HEK293 (cell line): ENCODE measurements around the gene ERGIC1.

Experiments
- CTCF ChIP-seq: fragments of 450-650 bp; formaldehyde crosslinking; IDR thresholded peaks from 2 replicates; pipeline ENCODE4 v1.5.1; 2016; ENCODE audit warnings: missing biosample characterization, missing genetic modification characterization
- GLIS1 ChIP-seq: fragments of 450-650 bp; formaldehyde crosslinking; IDR thresholded peaks from 2 replicates; pipeline ENCODE4 v1.5.1; 2016; ENCODE audit warnings: missing biosample characterization, missing genetic modification characterization
- HIC1 ChIP-seq: fragments of 450-650 bp; formaldehyde crosslinking; IDR thresholded peaks from 2 replicates; pipeline ENCODE4 v1.5.1; 2016; ENCODE audit warnings: missing biosample characterization, missing genetic modification characterization
- MEIS1 ChIP-seq: sonication (generic); formaldehyde crosslinking; IDR thresholded peaks from 2 replicates; pipeline ENCODE4 v1.8.1; 2022; ENCODE audit warnings: missing genetic modification reagents, mild to moderate bottlenecking, borderline replicate concordance
- PATZ1 ChIP-seq: fragments of 450-650 bp; formaldehyde crosslinking; IDR thresholded peaks from 2 replicates; pipeline ENCODE4 v1.5.1; 2016; ENCODE audit warnings: missing biosample characterization, missing genetic modification characterization
- WT1 ChIP-seq: fragments of 450-650 bp; formaldehyde crosslinking; IDR thresholded peaks from 2 replicates; pipeline ENCODE4 v1.5.1; 2016; ENCODE audit warnings: missing biosample characterization, missing genetic modification characterization
- ZBTB49 ChIP-seq: fragments of 450-650 bp; formaldehyde crosslinking; IDR thresholded peaks from 2 replicates; pipeline ENCODE4 v1.5.1; 2016; ENCODE audit warnings: missing biosample characterization, missing genetic modification characterization, low read depth
- ZBTB6 ChIP-seq: fragments of 450-650 bp; formaldehyde crosslinking; IDR thresholded peaks from 2 replicates; pipeline ENCODE4 v1.5.1; 2017; ENCODE audit warnings: missing biosample characterization, missing genetic modification characterization
- ZBTB8A ChIP-seq: fragments of 450-650 bp; formaldehyde crosslinking; IDR thresholded peaks from 2 replicates; pipeline ENCODE4 v1.5.1; 2016; ENCODE audit warnings: missing biosample characterization, missing genetic modification characterization
- ZNF211 ChIP-seq: fragments of 450-650 bp; formaldehyde crosslinking; IDR thresholded peaks from 2 replicates; pipeline ENCODE4 v1.5.1; 2016; ENCODE audit warnings: low read depth, missing biosample characterization, missing genetic modification characterization
- ZNF362 ChIP-seq: fragments of 450-650 bp; formaldehyde crosslinking; IDR thresholded peaks from 2 replicates; pipeline ENCODE4 v1.5.1; 2016; ENCODE audit warnings: missing biosample characterization, missing genetic modification characterization
- ZNF366 ChIP-seq: fragments of 450-650 bp; formaldehyde crosslinking; conservative IDR thresholded peaks from 2 replicates; pipeline ENCODE4 v1.5.1; 2016; ENCODE audit warnings: missing biosample characterization, missing genetic modification characterization
- ZNF37A ChIP-seq: fragments of 450-650 bp; IDR thresholded peaks from 2 replicates; pipeline ENCODE4 v1.5.1; 2018; ENCODE audit warnings: missing biosample characterization, missing genetic modification characterization
- ZNF398 ChIP-seq: fragments of 450-650 bp; formaldehyde crosslinking; IDR thresholded peaks from 2 replicates; pipeline ENCODE4 v1.5.1; 2017; ENCODE audit warnings: missing biosample characterization, missing genetic modification characterization
- ZNF549 ChIP-seq: fragments of 450-650 bp; IDR thresholded peaks from 2 replicates; pipeline ENCODE4 v1.5.1; 2018; ENCODE audit warnings: missing biosample characterization, missing genetic modification characterization, mild to moderate bottlenecking, inconsistent platforms, moderate library complexity
- ZNF610 ChIP-seq: fragments of 450-650 bp; formaldehyde crosslinking; IDR thresholded peaks from 2 replicates; pipeline ENCODE4 v1.5.1; 2016; ENCODE audit warnings: missing biosample characterization, missing genetic modification characterization, borderline replicate concordance
- ZNF76 ChIP-seq: fragments of 450-650 bp; formaldehyde crosslinking; IDR thresholded peaks from 2 replicates; pipeline ENCODE4; 2016; ENCODE audit warnings: low read depth, missing biosample characterization, missing genetic modification characterization, borderline replicate concordance
- ZSCAN16 ChIP-seq: fragments of 450-650 bp; formaldehyde crosslinking; IDR thresholded peaks from 2 replicates; pipeline ENCODE4 v1.5.1; 2016; ENCODE audit warnings: missing biosample characterization, missing genetic modification characterization
- ZSCAN18 ChIP-seq: fragments of 450-650 bp; formaldehyde crosslinking; IDR thresholded peaks from 2 replicates; pipeline ENCODE4 v1.5.1; 2016; ENCODE audit warnings: missing biosample characterization, missing genetic modification characterization
- ZSCAN4 ChIP-seq: fragments of 450-650 bp; formaldehyde crosslinking; IDR thresholded peaks from 2 replicates; pipeline ENCODE4 v1.5.1; 2017; ENCODE audit warnings: missing biosample characterization, missing genetic modification characterization
- ZSCAN5A ChIP-seq: fragments of 450-650 bp; formaldehyde crosslinking; IDR thresholded peaks from 2 replicates; pipeline ENCODE4 v1.5.1; 2016; ENCODE audit warnings: missing biosample characterization, missing genetic modification characterization

Gene ERGIC1

GRCh38 chr5:172837640-172838039 lies 3.6 kb downstream of the ERGIC1 start (continued):
- TF ChIP-seq ZNF398 (tag by site-specific recombination) (peak; percentile 19; the same call in 1 of the 2 replicates), ZNF549 (no peak), ZNF211 (tag by site-specific recombination) (no peak), HIC1 (no peak), ZNF76 (no peak), ZBTB49 (tag by site-specific recombination) (no peak), ZNF37A (tag by site-specific recombination) (no peak), ZNF362 (tag by site-specific recombination) (no peak), ZSCAN18 (tag by site-specific recombination) (no peak), PATZ1 (peak; percentile 61), MEIS1 (CRISPR knock-in tag) (no peak), ZBTB6 (tag by site-specific recombination) (0 out of 2 replicates have a peak, but pooled peaks have one; percentile 0), ZSCAN4 (tag by site-specific recombination) (no peak), GLIS1 (tag by site-specific recombination) (peak; percentile 93), ZSCAN5A (no peak), ZNF366 (tag by site-specific recombination) (peak; percentile 46; the same call in 1 of the 2 replicates), ZSCAN16 (tag by site-specific recombination) (no peak; the same call in 1 of the 2 replicates), CTCF (no peak), ZNF610 (0 out of 2 replicates have a peak, but pooled peaks have one; percentile 33), ZBTB8A (tag by site-specific recombination) (peak; percentile 65), WT1 (peak; percentile 96)
